NCI-H526 (cell line): ENCODE data around the gene KDM5C.
A peak's percentile ranks its signal among the peaks of the same experiment; 100 is the strongest.

Experiments used
- DNase-seq, 2 experiments: peaks; one replicate each; lab custom pipeline; 2025; lab: John Stamatoyannopoulos, UW

The KDM5C gene

GRCh38 chrX:53250556-53250955, 25.5 kb upstream of the KDM5C start:
- DNase-seq = no peak

GRCh38 chrX:53249408-53250042, 24.5 kb upstream of the KDM5C start:
- DNase-seq = no peak

DNA sequence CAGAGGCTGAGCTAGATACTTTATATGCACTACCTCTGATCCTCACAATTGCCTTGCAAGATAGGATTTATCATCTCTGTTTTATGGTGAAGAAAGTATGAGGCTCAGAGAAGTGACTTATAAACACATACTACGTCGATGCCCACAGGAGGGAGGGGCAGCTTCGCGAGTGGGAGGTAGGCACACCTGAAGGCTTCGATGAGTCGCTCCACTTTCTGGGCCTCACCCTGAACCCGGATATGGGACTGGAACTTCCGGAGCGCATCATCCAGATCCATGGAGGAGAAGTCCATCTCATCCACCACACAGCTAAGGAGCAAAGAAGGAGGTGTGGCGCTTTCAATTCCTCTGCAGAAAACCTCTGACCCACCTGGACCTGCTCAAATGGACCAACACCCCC, 22.9 kb upstream of the KDM5C start:
- no peak for DNase-seq

DNA sequence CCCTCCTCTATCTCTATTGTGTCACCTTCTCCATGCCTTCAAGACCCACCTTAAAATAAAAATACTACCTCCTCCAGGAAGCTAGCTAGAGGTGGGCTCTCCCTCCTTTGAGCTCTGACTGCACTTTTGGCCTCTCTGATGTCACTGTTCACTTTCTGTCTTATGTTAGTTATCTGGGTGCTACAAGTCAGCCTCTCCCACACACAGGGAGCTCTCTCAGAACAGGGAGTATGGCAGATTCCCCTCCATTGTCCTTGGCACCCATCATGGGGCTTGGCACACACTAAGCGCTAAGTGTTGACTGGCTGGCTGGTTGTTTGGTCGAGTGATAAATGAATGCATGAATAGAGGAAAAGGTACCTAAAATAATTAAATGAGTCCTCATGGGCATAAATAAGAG, 21.2 kb upstream of the KDM5C start:
- DNase-seq = no peak

DNA sequence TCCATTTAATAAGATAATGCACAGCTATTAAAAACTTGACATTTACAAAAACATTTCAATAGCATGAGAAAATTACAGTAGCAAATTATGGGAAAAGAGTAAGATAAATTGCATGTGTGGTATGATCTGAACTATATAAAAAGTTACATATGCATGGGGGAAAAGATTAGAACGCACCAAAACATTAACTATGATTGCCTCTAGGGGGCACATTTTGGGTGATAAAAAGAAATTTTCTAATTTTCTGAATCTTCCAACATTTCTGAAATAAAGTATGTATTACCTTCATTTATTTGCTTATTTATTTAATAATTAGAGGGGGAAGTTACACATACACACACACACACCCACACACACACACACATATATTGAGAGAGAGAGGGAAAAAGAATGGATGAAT, 19.6 kb upstream of the KDM5C start:
- no peak for DNase-seq

GRCh38 chrX:53242310-53242709, 17.3 kb upstream of the KDM5C start:
- DNase-seq = no peak

- no peak for DNase-seq
Observed at GRCh38 chrX:53241558-53241957, 16.6 kb upstream of the KDM5C start.

- DNase-seq = peak in 1 of 2 experiments; percentile 8
Observed at GRCh38 chrX:53239474-53239873, 14.5 kb upstream of the KDM5C start.

GRCh38 chrX:53237056-53237455, 12.0 kb upstream of the KDM5C start:
- DNase-seq = no peak

DNA sequence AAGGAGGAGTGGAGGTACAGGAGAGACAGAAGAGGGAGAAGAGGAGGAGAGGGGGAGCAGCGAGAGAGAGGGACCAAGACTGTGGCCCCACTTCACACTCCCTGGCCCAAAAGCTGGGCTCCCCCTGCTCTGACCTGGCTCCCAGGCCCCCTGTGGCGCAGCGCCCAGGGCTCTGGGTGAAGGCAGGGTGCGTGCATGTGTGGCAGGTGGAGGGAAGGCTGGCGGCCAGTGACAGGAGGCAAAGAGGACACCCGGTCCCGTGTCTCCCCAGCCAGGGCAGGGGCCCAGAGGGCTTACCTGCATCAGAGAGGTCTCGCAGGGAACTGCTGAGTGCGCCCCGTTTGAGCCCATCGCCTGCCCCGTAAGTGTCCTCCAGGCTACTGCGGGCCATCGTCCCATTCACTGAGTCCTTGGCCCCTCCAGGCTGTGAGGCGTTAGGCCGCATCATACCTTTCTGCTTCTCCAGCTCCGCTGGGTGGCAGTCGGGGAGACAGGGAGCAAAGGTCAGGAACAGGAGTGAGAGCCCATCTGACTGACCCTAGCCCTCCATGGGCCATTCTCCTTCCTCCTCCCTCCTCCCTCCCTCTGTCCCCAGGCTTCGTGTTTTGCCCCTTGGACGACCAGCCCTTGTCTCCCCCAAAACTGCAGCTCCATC, 11.1 kb upstream of the KDM5C start:
- DNase-seq = no peak

DNA sequence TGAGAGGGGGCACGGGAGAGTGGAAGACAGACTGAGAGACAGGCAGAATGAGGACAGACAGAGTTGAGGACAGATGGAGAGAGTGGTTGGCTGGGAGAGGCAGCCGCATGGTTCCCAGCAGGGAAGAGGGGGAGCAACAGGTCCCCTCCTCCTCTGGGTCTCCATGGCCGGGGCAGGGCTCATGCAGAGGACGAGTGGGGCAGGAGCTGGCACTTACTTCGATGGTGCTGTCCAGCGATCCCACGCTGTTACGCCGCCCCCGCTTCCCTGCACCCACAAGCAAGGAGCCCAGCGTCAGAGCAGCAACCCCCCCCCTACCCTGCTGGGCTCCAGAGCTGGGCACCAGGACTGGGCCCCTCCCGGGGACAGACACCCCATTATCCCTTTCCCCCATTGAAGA, 10.6 kb upstream of the KDM5C start:
- no peak for DNase-seq

DNA sequence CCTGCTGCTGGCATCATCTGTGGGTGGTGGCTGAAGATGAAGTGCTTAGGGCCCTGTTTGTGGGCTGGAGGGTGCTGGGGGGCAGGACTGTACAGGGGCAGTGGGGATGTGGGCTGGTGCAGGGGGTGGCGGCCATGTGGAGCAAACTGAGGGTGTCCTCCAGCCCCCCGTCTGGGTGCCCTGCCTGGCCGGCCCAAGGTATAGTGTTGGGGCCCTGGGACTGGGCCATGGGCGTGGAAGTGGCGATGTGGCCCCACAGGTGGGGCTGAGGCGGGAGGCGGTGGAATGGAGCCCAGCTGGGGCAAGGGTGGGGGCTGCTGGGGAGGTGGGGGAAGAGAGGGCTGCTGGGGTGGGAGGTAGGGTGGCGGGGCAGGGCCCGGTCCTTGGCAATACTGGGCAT, 9.5 kb upstream of the KDM5C start:
- no peak for DNase-seq

DNA sequence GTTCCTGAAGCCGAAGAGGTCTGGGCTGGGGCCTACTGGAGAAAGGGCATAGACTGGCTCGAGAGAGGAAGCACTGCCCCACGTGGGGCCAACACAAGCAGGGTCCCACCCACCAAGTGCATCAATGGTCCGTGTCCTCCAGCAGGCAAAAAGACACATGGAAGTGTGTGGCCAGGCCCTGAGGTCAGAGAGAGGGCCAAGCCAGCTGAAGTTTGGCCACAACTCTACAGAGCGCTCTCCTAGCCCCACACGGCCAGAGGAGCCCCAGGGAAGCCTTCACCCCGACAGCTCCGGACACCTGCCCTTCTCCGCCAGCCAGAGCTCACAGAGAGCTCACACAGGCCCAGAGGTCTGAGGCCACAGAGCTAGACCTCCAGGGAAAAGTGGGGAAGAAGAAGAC, 8.5 kb upstream of the KDM5C start:
- DNase-seq = no peak

- no peak for DNase-seq
Observed at GRCh38 chrX:53230116-53230515, 5.1 kb upstream of the KDM5C start.

- no peak for DNase-seq
Observed at GRCh38 chrX:53227224-53227765, 2.3 kb upstream of the KDM5C start.

GRCh38 chrX:53223955-53224859, 800 bp downstream of the KDM5C start:
- DNase-seq = no peak

- no peak for DNase-seq
Observed at GRCh38 chrX:53223068-53223693, 1.8 kb downstream of the KDM5C start.

DNA sequence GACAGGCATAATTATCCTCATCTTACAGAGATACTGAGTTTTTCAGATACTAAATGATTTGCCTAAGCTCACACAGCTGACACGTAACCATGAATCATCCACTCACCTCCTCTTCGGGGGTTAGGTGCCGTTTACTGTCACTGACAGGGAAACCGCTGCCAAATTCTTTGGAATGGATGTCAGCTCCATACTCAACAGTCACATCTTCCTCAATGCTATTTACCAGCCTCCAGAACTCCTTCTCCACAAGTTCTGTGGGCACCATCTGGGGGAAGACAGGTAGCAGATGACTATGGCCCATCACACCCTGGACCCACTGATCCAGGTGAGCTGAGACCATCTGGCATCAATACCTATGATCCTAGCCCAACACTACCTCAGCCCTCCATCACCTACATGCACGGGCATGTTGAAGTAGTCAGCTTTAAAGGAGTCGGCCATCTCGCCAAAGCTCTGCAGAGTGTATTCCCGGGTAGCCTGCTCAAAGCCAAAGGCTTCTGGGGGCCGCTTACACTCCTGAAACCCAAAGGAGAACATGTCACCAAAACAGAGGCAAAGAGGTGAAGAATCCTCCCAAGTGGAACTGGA, 13.5 kb downstream of the KDM5C start:
- peak; percentile 64 to 66 for DNase-seq

GRCh38 chrX:53196678-53197077, 28.3 kb downstream of the KDM5C start:
- no peak for DNase-seq

- no peak for DNase-seq
Observed at GRCh38 chrX:53195401-53195800, 29.6 kb downstream of the KDM5C start.

DNA sequence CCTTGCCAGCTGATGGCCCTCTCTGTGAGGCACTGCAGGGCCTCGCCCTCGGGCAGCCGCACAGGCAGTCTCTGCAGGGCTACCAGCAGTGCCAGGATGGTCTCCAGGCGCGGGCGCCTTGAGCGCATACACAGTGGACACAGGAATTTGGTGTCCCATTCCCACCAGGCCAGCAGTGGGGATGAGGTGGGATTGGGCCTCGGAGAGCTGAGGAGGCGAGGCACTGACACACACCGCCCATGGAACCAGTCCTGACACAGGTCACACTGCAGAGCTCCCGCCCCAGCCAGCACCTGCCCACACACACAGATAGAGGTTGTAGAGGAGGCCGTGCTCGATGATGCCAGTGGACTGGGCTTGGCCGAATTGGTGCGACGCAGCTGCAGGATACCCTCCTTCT, 30.7 kb downstream of the KDM5C start:
- DNase-seq = no peak

- DNase-seq = no peak
Observed at GRCh38 chrX:53193093-53193492, 31.9 kb downstream of the KDM5C start.
